ENCODE measurements around the gene KRT26.
A peak's percentile ranks its signal among the peaks of the same experiment; 100 is the strongest.

- TF ChIP-seq SSRP1 (CRISPR knock-in tag; IDR thresholded peaks at IDR 0.05) (no peak), KLF16 (CRISPR knock-in tag; IDR thresholded peaks at IDR 0.05) (no peak), JUNB (CRISPR knock-in tag; IDR thresholded peaks at IDR 0.05; ENCODE audit: borderline replicate concordance) (no peak), TCF12 (IDR thresholded peaks at IDR 0.05) (no peak), TCF12 (CRISPR knock-in tag; IDR thresholded peaks at IDR 0.05) (no peak), MAFK (conservative IDR thresholded peaks at IDR 0.05 in 1 of 2, IDR thresholded peaks at IDR 0.05 in 1 of 2; ENCODE audit: low read length in 2 of 2) (peak; percentile 21 to 53; a peak in 2 of 4 replicates)
Observed at GRCh38 chr17:40812639-40813038, 40.6 kb upstream of the KRT26 start.
